B cell (primary cell): Measurements from ENCODE around the gene PHLDB1. TPM values are rescaled to one million over a fixed set of nuclear protein-coding genes. Genes with fewer than 3 reads are reported as not detected.

Source experiments
- ATAC-seq: fragments of 200-7000 bp; cut with Tn5 transposase; one replicate; pipeline ENCODE4 v1.10.0; 2021; ENCODE audit warnings: low read depth, mild to moderate bottlenecking, moderate number of reproducible peaks, moderate library complexity
- CTCF ChIA-PET: fragments of 350-600 bp; sonication (Branson Sonifier 250); formaldehyde crosslinking; loops from one replicate; lab custom pipeline; 2021; ENCODE audit warnings: antibody characterized with exemption, inconsistent platforms; lab: Charles Lee
- POLR2A ChIA-PET: fragments of 350-600 bp; sonication (Branson Sonifier 250); formaldehyde crosslinking; loops from one replicate; lab custom pipeline; 2021; ENCODE audit warnings: antibody characterized with exemption; lab: Charles Lee
- DNase-seq: peaks from one replicate; pipeline ENCODE4 v3.0.0; 2013
- H2AFZ ChIP-seq: 2 replicates; pipeline ENCODE4 v1.6.1; 2012; ENCODE audit warnings: mild to moderate bottlenecking, low read depth, low read length; ENCODE audit not compliant: insufficient read depth, poor library complexity, severe bottlenecking
- H3K27ac ChIP-seq, 2 donors: 1 replicate in 1 of 2; 2 replicates in 1 of 2; pipeline ENCODE4 v1.5.1; 2012 to 2013; ENCODE audit warnings: low read length in 2 of 2, mild to moderate bottlenecking in 2 of 2, moderate library complexity in 1 of 2
- H3K27me3 ChIP-seq, 4 experiments: fragments of 200-600 bp in 1 of 4; sonication (generic) in 1 of 4; replicated peaks in 1 of 4; 1 replicate in 2 of 4; 2 replicates in 2 of 4; pipeline versions ENCODE4 v1.6.1 to v1.7.0; 2013 to 2016; ENCODE audit warnings: low read length in 3 of 4, mild to moderate bottlenecking in 2 of 4, mixed read lengths in 1 of 4, moderate library complexity in 1 of 4; ENCODE audit not compliant: insufficient read depth in 4 of 4, control insufficient read depth in 3 of 4; ENCODE audit errors: control extremely low read depth in 1 of 4
- H3K36me3 ChIP-seq, 2 experiments: replicated peaks in 1 of 2; 1 replicate in 1 of 2; 2 replicates in 1 of 2; pipeline versions ENCODE4 v1.6.1 to v1.7.1; 2013; ENCODE audit warnings: low read length in 1 of 2; ENCODE audit not compliant: insufficient read depth in 2 of 2, control insufficient read depth in 1 of 2; ENCODE audit errors: control extremely low read depth in 1 of 2, extremely low read depth in 1 of 2
- H3K4me1 ChIP-seq, 2 donors: fragments of 200-600 bp in 1 of 2; sonication (generic) in 1 of 2; 1 replicate in 1 of 2; 2 replicates in 1 of 2; pipeline versions ENCODE4 v1.5.1 to v1.6.1; 2013 to 2017; ENCODE audit warnings: low read length in 2 of 2; ENCODE audit not compliant: control insufficient read depth in 2 of 2, insufficient read depth in 2 of 2
- H3K4me2 ChIP-seq: replicated peaks from 2 replicates; pipeline ENCODE3; 2012; ENCODE audit warnings: mild to moderate bottlenecking, low read depth, low read length; ENCODE audit not compliant: poor library complexity, severe bottlenecking
- H3K4me3 ChIP-seq, 5 experiments: fragments of 200-600 bp in 1 of 5; sonication (generic) in 1 of 5; 1 replicate in 3 of 5; 2 replicates in 2 of 5; pipeline versions ENCODE4 v1.5.1 to v1.7.0; 2011 to 2016; ENCODE audit warnings: low read length in 4 of 5, mild to moderate bottlenecking in 4 of 5, low read depth in 2 of 5, control low read depth in 1 of 5, moderate library complexity in 1 of 5; ENCODE audit not compliant: insufficient read depth in 1 of 5; ENCODE audit errors: control extremely low read depth in 1 of 5, extremely low read depth in 1 of 5
- H3K79me2 ChIP-seq: fragments of 200-600 bp; sonication (generic); one replicate; pipeline ENCODE4 v1.6.0; 2016; ENCODE audit warnings: low read length; ENCODE audit not compliant: control insufficient read depth, insufficient read depth
- H3K9ac ChIP-seq: fragments of 200-600 bp; sonication (generic); 2 replicates; pipeline ENCODE4 v1.6.1; 2017; ENCODE audit warnings: mild to moderate bottlenecking, low read length, moderate library complexity
- H3K9me3 ChIP-seq, 3 donors: one replicate each; pipeline versions ENCODE4 v1.6.1 to v1.7.1; 2013; ENCODE audit warnings: low read length in 2 of 3; ENCODE audit not compliant: control insufficient read depth in 2 of 3, insufficient read depth in 1 of 3; ENCODE audit errors: control extremely low read depth in 1 of 3
- H4K20me1 ChIP-seq: 2 replicates; pipeline ENCODE4 v1.6.0; 2012; ENCODE audit warnings: mild to moderate bottlenecking, low read length; ENCODE audit not compliant: insufficient read depth, control insufficient read depth, poor library complexity, severe bottlenecking
- H3K27ac Mint-ChIP-seq: one replicate; pipeline ENCODE4 v1.8.0; 2021; ENCODE audit warnings: mixed read lengths
- H3K27me3 Mint-ChIP-seq: one replicate; pipeline ENCODE4 v1.8.0; 2021; ENCODE audit warnings: mixed read lengths
- H3K4me1 Mint-ChIP-seq: one replicate; pipeline ENCODE4 v1.8.0; 2021; ENCODE audit warnings: mixed read lengths
- H3K4me3 Mint-ChIP-seq: one replicate; pipeline ENCODE4 v1.8.0; 2021; ENCODE audit warnings: mixed read lengths
- H3K9me3 Mint-ChIP-seq: one replicate; pipeline ENCODE4 v1.8.0; 2022; ENCODE audit warnings: mixed read lengths; ENCODE audit not compliant: insufficient read depth
- EZH2 ChIP-seq: IDR thresholded peaks from 2 replicates; pipeline ENCODE4 v1.6.1; 2012; ENCODE audit warnings: borderline replicate concordance, low read depth, mild to moderate bottlenecking, moderate library complexity, low read length; ENCODE audit not compliant: insufficient read depth, poor library complexity, severe bottlenecking
- WGBS: methylation state at CpG from one replicate; pipeline ENCODE4 v1.1.5; 2013; ENCODE audit warnings: missing lambda C conversion rate; ENCODE audit not compliant: insufficient coverage; 5-methylcytosine and 5-hydroxymethylcytosine counted together
- intact Hi-C: fragments of 100-400 bp; cut with micrococcal nuclease; formaldehyde crosslinking; loops from one replicate; pipeline ENCODE4 v1.10.0; 2022
- polyA plus RNA-seq: library from polyadenylated mRNA; depleted of rRNA; stranded (reverse); fragments of >200 nt; gene quantifications from 2 replicates; pipeline ENCODE4 v1.2.3, GENCODE V29; 2012
- total RNA-seq, 2 donors: library from RNA; stranded (reverse); fragments of 120-200 nt in 1 of 2; gene quantifications; 1 replicate in 1 of 2; 2 replicates in 1 of 2; pipeline versions ENCODE4 v1.2.3 to v1.2.4, GENCODE V29; 2013 to 2022
- TF ChIP-seq, protein P1 (sequence below): fragments of 200-600 bp; IDR thresholded peaks from one replicate; pipeline ENCODE4 v1.8.0; 2022; ENCODE audit warnings: antibody characterized with exemption, mild to moderate bottlenecking

PHLDB1 gene
- total and polyA plus RNA-seq, 2 donors (not counting 1 experiment from before 2014, with no cell fraction given), result 0.46 to 2.4 TPM

GRCh38 chr11:118691926-118692830 lies 84.8 kb downstream of the PHLDB1 start:
- H3K36me3 ChIP-seq, result no peaks in the 10 kb centered on the region
- H3K9me3 ChIP-seq, result peaks cover 0 to 3% (median 0%) of the 10 kb centered on the region in 3 donors
- H3K4me1 ChIP-seq, result peaks cover 10 to 38% of the 10 kb centered on the region in 2 donors
- Mint-ChIP-seq H3K27ac (no peak overlapping the region), H3K9me3 (no peaks in the 10 kb centered on the region), H3K4me3 (no peak overlapping the region), H3K4me1 (peaks cover 24% of the 10 kb centered on the region), H3K27me3 (peaks cover 8% of the 10 kb centered on the region)
- TF ChIP-seq EZH2, result no peak
- TF ChIP-seq, protein P1, sequence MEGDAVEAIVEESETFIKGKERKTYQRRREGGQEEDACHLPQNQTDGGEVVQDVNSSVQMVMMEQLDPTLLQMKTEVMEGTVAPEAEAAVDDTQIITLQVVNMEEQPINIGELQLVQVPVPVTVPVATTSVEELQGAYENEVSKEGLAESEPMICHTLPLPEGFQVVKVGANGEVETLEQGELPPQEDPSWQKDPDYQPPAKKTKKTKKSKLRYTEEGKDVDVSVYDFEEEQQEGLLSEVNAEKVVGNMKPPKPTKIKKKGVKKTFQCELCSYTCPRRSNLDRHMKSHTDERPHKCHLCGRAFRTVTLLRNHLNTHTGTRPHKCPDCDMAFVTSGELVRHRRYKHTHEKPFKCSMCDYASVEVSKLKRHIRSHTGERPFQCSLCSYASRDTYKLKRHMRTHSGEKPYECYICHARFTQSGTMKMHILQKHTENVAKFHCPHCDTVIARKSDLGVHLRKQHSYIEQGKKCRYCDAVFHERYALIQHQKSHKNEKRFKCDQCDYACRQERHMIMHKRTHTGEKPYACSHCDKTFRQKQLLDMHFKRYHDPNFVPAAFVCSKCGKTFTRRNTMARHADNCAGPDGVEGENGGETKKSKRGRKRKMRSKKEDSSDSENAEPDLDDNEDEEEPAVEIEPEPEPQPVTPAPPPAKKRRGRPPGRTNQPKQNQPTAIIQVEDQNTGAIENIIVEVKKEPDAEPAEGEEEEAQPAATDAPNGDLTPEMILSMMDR, result no peak
- H3K79me2 ChIP-seq, result no peaks in the 10 kb centered on the region
- H4K20me1 ChIP-seq, result no peaks in the 10 kb centered on the region
- ATAC-seq (no peak), DNase-seq (no peak)
- ChIA-PET POLR2A (interaction anchor here (0.6 kb wide), 1 partner anchor 71 kb away, joined by 7 read pairs; no protein-coding TSS in a partner anchor), CTCF (interaction anchor here (0.6 to 5.7 kb wide), 7 partner anchors 8 to 499 kb away, joined by 3 to 57 read pairs (median 5); partner anchors contain the start of gene UPK2)
- H2AFZ ChIP-seq, result no peak overlapping the region
- H3K9ac ChIP-seq, result no peak overlapping the region
- peaks cover 0 to 4% (median 0%) of the 10 kb centered on the region in 4 experiments for H3K27me3 ChIP-seq
- intact Hi-C loops, result loop anchor here (5.0 kb wide), 1 partner anchor 505 kb away; no protein-coding TSS in a partner anchor
- no peak overlapping the region for H3K4me3 ChIP-seq
- H3K4me2 ChIP-seq, result no peak overlapping the region
- WGBS, result 22% methylated on average over 10 of the region's 15 CpGs
- H3K27ac ChIP-seq, result no peak overlapping the region
